Muscle of leg (tissue), 11 donors: ENCODE results near the gene OR5B21. TPM values are rescaled to one million over a fixed set of nuclear protein-coding genes. Genes with fewer than 3 reads are reported as not detected.

Experiments
- DNase-seq: peaks from one replicate; pipeline ENCODE4 v3.0.0; 2013
- H3K27ac ChIP-seq: one replicate; pipeline ENCODE4 v1.5.1; 2013; ENCODE audit warnings: mild to moderate bottlenecking, low read length, control low read depth
- H3K27me3 ChIP-seq: one replicate; pipeline ENCODE4 v1.6.1; 2013; ENCODE audit warnings: low read length; ENCODE audit not compliant: control insufficient read depth, insufficient read depth
- H3K36me3 ChIP-seq: one replicate; pipeline ENCODE4 v1.6.1; 2013; ENCODE audit warnings: low read length; ENCODE audit not compliant: control insufficient read depth, insufficient read depth
- H3K4me1 ChIP-seq: one replicate; pipeline ENCODE4 v1.6.1; 2013; ENCODE audit warnings: low read length; ENCODE audit not compliant: control insufficient read depth, insufficient read depth
- H3K4me3 ChIP-seq: one replicate; pipeline ENCODE4 v1.5.1; 2013; ENCODE audit warnings: low read length, control low read depth
- H3K9me3 ChIP-seq: replicated peaks from 2 replicates; pipeline ENCODE4 v1.6.1; 2013; ENCODE audit warnings: low read depth, low read length; ENCODE audit not compliant: control insufficient read depth
- WGBS: methylation state at CpG from one replicate; pipeline ENCODE4 v1.1.5; 2013; ENCODE audit warnings: missing lambda C conversion rate; ENCODE audit not compliant: insufficient coverage; 5-methylcytosine and 5-hydroxymethylcytosine counted together
- polyA plus RNA-seq, 8 donors: library from polyadenylated mRNA; unstranded; fragments of 120-200 nt; gene quantifications; one replicate each; pipeline versions ENCODE4 v1.2.1 to v1.2.3, GENCODE V29; 2013; ENCODE audit warnings: inconsistent platforms in 1 of 8, low replicate concordance in 1 of 8; ENCODE audit not compliant: insufficient read length in 8 of 8, insufficient read depth in 1 of 8
- total RNA-seq: library from RNA; stranded (reverse); fragments of 120-200 nt; gene quantifications from one replicate; pipeline ENCODE4 v1.2.4, GENCODE V29; 2013

The OR5B21 gene
- total and polyA plus RNA-seq, 9 donors = not detected

DNA sequence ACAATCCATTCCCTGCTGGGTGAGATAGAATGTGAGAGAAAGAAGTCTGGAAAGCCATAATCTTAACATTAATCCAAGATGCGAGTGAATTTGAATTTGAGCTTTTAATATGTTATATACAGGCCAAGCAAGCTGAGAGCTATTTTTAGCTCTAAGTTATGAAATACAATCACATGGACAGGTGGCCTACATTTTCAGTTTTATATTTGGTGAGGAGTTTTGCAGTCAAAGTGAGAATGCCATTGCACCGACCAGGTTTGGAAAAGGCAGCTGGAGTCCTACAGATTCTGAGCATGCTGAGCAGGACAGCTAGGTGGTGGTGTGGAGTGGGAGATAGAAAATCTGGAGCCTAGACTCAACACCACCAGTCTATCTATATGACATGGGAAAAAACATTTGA, 12.0 kb downstream of the OR5B21 start:
- Histone ChIP-seq H3K4me1 (no peaks in the 10 kb centered on the region), H3K27ac (no peak overlapping the region), H3K27me3 (no peaks in the 10 kb centered on the region), H3K9me3 (no peaks in the 10 kb centered on the region), H3K36me3 (no peaks in the 10 kb centered on the region), H3K4me3 (no peak overlapping the region)
- WGBS = no CpG with 5 or more reads among the region's 2 CpGs
- DNase-seq = peak; percentile 9

DNA sequence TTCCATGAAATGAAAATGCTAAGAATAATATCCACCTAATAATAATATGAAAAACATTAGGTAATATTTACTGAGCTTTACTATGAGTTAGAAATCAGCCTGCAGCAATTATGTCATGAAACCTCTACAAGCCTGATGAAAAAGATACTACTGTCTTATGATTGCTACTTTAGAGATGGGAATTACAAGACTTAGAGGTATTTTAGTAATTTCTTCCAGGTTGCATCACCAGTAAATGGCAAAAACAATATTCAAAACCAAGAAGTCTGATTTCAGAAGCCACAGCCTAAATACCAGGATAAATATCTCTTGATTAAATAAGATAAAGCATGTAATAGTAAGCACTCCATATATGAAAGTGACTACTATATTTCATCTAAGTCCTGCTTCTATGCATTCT, 13.8 kb downstream of the OR5B21 start:
- Histone ChIP-seq H3K4me3 (no peak overlapping the region), H3K9me3 (no peaks in the 10 kb centered on the region), H3K27ac (no peak overlapping the region), H3K36me3 (no peaks in the 10 kb centered on the region), H3K4me1 (no peaks in the 10 kb centered on the region), H3K27me3 (no peaks in the 10 kb centered on the region)
- no peak for DNase-seq

DNA sequence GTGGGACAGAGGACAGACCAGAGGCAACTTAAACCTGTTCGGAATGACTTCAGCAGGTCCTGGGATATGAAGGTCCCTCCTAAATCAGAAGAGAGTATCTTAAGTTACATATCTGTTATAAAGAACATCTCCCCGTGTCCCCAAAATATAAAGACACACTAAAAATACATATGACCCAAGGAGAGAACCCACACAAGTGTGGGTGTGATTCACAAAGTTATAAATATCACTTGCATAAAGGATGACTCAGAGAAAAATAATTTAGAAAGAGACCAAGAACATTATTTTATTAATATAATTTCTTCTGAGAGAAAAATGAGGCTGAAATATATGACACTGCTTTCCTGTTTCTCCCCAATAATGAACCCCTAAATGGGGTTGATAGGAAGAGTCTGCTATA, 14.2 kb downstream of the OR5B21 start:
- WGBS = no CpG with 5 or more reads among the region's 2 CpGs
- H3K4me1 ChIP-seq = no peaks in the 10 kb centered on the region
- no peaks in the 10 kb centered on the region for H3K27me3 ChIP-seq
- H3K27ac ChIP-seq = no peak overlapping the region
- no peak for DNase-seq
- no peaks in the 10 kb centered on the region for H3K9me3 ChIP-seq
- H3K36me3 ChIP-seq = no peaks in the 10 kb centered on the region
- H3K4me3 ChIP-seq = no peak overlapping the region

DNA sequence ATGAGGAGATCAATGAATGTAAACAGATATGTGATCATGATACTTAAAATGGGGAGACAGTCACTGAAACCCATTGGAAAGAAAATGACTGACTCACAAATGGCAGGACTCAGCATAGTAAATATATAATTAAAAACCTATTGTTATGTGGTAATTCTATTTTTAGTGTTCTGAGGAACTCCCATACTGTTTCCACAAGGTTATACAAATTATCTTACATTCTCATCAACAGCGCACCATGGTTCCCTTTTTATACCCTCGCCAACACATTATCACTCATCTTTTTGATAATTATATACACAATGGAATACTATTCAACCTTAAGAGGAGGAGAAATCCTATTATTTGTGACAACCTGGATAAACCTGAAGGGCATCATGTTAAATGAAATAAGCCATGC, 17.1 kb downstream of the OR5B21 start:
- H3K27ac ChIP-seq = no peak overlapping the region
- H3K9me3 ChIP-seq = no peaks in the 10 kb centered on the region
- no peak overlapping the region for H3K4me3 ChIP-seq
- WGBS = no CpG with 5 or more reads among the region's 2 CpGs
- H3K4me1 ChIP-seq = no peaks in the 10 kb centered on the region
- H3K27me3 ChIP-seq = no peaks in the 10 kb centered on the region
- DNase-seq = no peak
- H3K36me3 ChIP-seq = no peaks in the 10 kb centered on the region

DNA sequence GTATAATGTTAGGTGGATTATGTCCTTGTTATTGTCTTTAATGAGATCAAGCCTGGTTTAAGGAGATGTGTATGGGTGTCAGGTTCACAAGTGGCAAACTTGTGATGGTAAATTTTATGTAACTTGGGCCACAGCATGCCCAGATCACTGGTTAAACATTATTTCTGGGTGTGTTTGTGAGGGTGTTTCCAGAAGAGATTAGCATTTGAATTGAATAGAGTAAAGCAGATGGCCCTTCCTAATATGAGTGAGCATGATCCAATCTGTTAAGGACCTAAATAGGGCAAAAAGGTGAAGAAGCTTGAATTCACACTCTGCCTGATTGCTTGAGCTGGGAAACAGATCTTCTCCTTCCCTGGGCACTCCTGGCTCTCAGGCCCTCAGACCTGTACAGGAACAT, 20.7 kb downstream of the OR5B21 start:
- Histone ChIP-seq H3K4me3 (no peak overlapping the region), H3K27me3 (no peaks in the 10 kb centered on the region), H3K27ac (no peak overlapping the region), H3K36me3 (no peaks in the 10 kb centered on the region), H3K4me1 (no peaks in the 10 kb centered on the region), H3K9me3 (peaks cover 2% of the 10 kb centered on the region)
- DNase-seq = no peak

DNA sequence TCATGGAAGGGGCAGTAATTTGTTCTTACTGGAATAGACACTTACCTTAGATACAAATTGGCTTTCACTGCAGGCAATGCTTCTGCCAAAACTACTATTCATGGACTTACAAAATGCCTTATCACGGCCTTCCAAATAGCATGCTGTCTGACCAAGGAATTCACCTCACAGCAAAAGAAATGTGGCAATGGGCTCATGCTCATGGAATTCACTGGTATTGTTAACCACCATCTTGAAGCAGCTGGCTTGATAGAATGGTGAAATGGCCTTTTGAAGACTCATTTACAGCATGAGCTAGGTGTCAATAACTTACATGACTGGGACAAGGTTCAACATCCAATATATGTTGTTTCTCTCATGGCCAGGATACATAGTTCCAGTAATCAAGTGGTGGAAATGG, 21.9 kb downstream of the OR5B21 start:
- H3K4me3 ChIP-seq = no peak overlapping the region
- H3K27me3 ChIP-seq = no peaks in the 10 kb centered on the region
- H3K27ac ChIP-seq = no peak overlapping the region
- no peaks in the 10 kb centered on the region for H3K4me1 ChIP-seq
- no CpG with 5 or more reads among the region's 1 CpG for WGBS
- H3K36me3 ChIP-seq = no peaks in the 10 kb centered on the region
- peaks cover 3% of the 10 kb centered on the region for H3K9me3 ChIP-seq
- DNase-seq = no peak

DNA sequence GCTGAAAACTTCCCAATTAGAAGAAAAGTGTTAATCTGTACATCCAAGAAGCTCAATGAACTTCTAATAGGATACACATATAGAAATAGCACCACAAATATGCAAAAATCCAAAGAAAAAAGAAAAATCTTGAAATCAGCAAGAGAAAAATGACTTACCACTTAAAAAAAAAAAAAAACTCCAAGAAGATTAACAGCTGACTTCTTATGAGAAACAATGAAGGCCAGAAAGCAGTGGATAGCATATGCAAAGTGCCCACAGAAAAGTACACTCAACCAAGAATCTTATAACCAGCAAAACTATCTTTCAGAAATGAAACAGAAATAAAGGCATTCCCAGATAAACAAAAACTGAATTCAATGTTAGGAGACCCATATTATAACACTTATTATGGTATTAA, 36.0 kb downstream of the OR5B21 start:
- peaks cover 18% of the 10 kb centered on the region for H3K9me3 ChIP-seq
- H3K4me3 ChIP-seq = no peak overlapping the region
- no peaks in the 10 kb centered on the region for H3K27me3 ChIP-seq
- no peak for DNase-seq
- H3K27ac ChIP-seq = no peak overlapping the region
- no peaks in the 10 kb centered on the region for H3K4me1 ChIP-seq
- no peaks in the 10 kb centered on the region for H3K36me3 ChIP-seq

DNA sequence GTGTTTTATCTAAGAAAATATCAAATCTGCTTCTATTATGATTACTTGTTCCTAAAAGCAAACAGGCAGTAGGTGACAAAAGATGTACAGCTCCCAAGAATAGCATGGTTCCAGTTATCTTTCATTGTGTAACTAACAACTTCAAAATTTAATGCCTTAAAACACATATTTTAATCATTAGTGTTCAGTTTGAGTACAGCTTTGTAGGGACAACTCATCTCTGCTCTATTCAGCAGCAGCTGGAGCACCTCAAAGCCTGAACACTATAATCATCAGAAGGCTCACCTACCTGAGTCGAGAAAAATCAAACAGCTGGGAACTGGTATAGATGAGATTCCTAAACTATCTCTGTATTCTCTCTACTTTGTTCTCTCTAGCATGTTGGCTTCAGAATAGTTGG, 41.6 kb downstream of the OR5B21 start:
- Histone ChIP-seq H3K4me1 (no peaks in the 10 kb centered on the region), H3K27ac (no peak overlapping the region), H3K27me3 (no peaks in the 10 kb centered on the region), H3K9me3 (peaks cover 17% of the 10 kb centered on the region), H3K4me3 (no peak overlapping the region), H3K36me3 (no peaks in the 10 kb centered on the region)
- DNase-seq = no peak
- WGBS = no CpG with 5 or more reads among the region's 1 CpG

DNA sequence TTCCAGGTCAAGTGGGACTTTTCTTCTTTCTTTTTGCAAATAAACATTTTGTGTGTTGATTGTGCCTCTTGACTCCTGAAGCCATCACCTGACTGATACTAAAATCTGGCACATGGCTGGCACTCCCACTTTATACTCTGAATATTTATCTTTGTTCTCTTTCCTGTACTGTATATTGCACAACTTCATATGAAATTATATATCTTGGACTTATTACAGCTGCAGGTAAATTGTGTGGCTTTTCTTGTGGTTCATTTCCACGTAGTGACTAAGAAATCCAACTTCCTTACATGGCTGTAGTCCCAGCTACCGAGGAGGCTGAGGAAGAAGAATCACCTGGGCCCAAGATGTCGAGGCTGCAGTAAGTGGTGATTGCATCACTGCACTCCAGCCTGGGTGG, 42.2 kb downstream of the OR5B21 start:
- Histone ChIP-seq H3K4me3 (no peak overlapping the region), H3K27me3 (no peaks in the 10 kb centered on the region), H3K9me3 (peaks cover 11% of the 10 kb centered on the region), H3K4me1 (no peaks in the 10 kb centered on the region), H3K36me3 (no peaks in the 10 kb centered on the region), H3K27ac (no peak overlapping the region)
- WGBS = no CpG with 5 or more reads among the region's 3 CpGs
- no peak for DNase-seq

Other genes starting within 250 kb of the OR5B21 start
- not detected for gene OR10W1, start 239.8 kb downstream of the OR5B21 start, total RNA-seq
- not detected for gene OR10W1, start 239.8 kb downstream of the OR5B21 start, polyA plus RNA-seq
- not detected for gene OR5B17, start 149.0 kb downstream of the OR5B21 start, total RNA-seq
- not detected for gene OR5B17, start 149.0 kb downstream of the OR5B21 start, polyA plus RNA-seq
- gene OR5B3, start 101.2 kb downstream of the OR5B21 start, total RNA-seq = not detected
- gene OR5B3, start 101.2 kb downstream of the OR5B21 start, polyA plus RNA-seq = not detected
- gene OR5B2, start 80.0 kb downstream of the OR5B21 start, total RNA-seq = not detected
- gene OR5B2, start 80.0 kb downstream of the OR5B21 start, polyA plus RNA-seq = not detected
- gene OR5B12, start 65.9 kb downstream of the OR5B21 start, total RNA-seq = not detected
- not detected for gene OR5B12, start 65.9 kb downstream of the OR5B21 start, polyA plus RNA-seq
- 3.3 TPM for gene LPXN, start 67.8 kb upstream of the OR5B21 start, total RNA-seq
- gene LPXN, start 67.8 kb upstream of the OR5B21 start, polyA plus RNA-seq = 1 to 10 TPM; 2.6 to 5.6 (median 3.9) TPM
- gene ZFP91, start 71.0 kb upstream of the OR5B21 start, total RNA-seq = 31.2 TPM
- 10 to 100 TPM; 32.0 to 46.6 (median 39.0) TPM for gene ZFP91, start 71.0 kb upstream of the OR5B21 start, polyA plus RNA-seq
- gene CNTF, start 114.6 kb upstream of the OR5B21 start, total RNA-seq = 0.89 TPM
- 1 to 10 TPM in 1 of 8 donors, under 1 TPM in 7; 0.55 to 1.0 (median 0.89) TPM for gene CNTF, start 114.6 kb upstream of the OR5B21 start, polyA plus RNA-seq
- not detected for gene GLYAT, start 223.8 kb upstream of the OR5B21 start, total RNA-seq
- not detected for gene GLYAT, start 223.8 kb upstream of the OR5B21 start, polyA plus RNA-seq